Cardiac septum (tissue), 1 donor: ENCODE measurements around the gene PRCP. TPM values are rescaled to one million over a fixed set of nuclear protein-coding genes. Genes with fewer than 3 reads are reported as not detected.

Experiments
- total RNA-seq: library from RNA; stranded (reverse); fragmentation: NEBNext Ultra II Directional; extraction: Animal tissue kit (Norgen Biotek cat#: 25700); gene quantifications from one replicate; pipeline ENCODE4 v1.2.1, GENCODE V29; 2021
- donor health status: DM: no; HTN: no; CAD: no.

Gene PRCP
- total RNA-seq, 1 donor from 2014 or later: 52.3 TPM

Other genes with a start within 250 kb of the PRCP start
- gene FAM181B, start 166.6 kb downstream of the PRCP start, total RNA-seq: 0.27 TPM
- 0.22 TPM for gene DDIAS, start 1.3 kb upstream of the PRCP start, total RNA-seq
- 21.0 TPM for gene RAB30, start 171.5 kb upstream of the PRCP start, total RNA-seq